ENCODE results near the gene KCND3. TPM values are rescaled to one million over a fixed set of nuclear protein-coding genes. Genes with fewer than 3 reads are reported as not detected.
A peak's percentile ranks its signal among the peaks of the same experiment; 100 is the strongest.

Gene KCND3
- total RNA-seq, 1 donor from 2014 or later, result 2.2 TPM

- H3K4me3 Mint-ChIP-seq, result no peak overlapping the region
- DNase-seq (ENCODE audit: extremely low spot score, unreplicated experiment), result no peak
- no peak for TF ChIP-seq CTCF (conservative IDR thresholded peaks at IDR 0.05)
These were observed 69.0 kb downstream of the KCND3 start for GRCh38 chr1:111920221-111921024.

GRCh38 chr1:111911776-111912515 lies 77.5 kb downstream of the KCND3 start:
- Mint-ChIP-seq H3K36me3 (no peaks in the 10 kb centered on the region), H3K9me3 (no peaks in the 10 kb centered on the region), H3K4me1 (ENCODE audit: unreplicated experiment) (no peaks in the 10 kb centered on the region), H3K4me3 (no peak overlapping the region), H3K27ac (no peak overlapping the region), H3K27me3 (peaks cover 24% of the 10 kb centered on the region)
- DNase-seq (ENCODE audit: extremely low spot score, unreplicated experiment), result no peak
- TF ChIP-seq CTCF (conservative IDR thresholded peaks at IDR 0.05), result no peak

More at GRCh38 chr1:111920221-111921024, 69.0 kb downstream of the KCND3 start:
- Mint-ChIP-seq H3K36me3 (no peaks in the 10 kb centered on the region), H3K27ac (peak overlapping the region; percentile 53), H3K9me3 (no peaks in the 10 kb centered on the region), H3K4me1 (ENCODE audit: unreplicated experiment) (no peaks in the 10 kb centered on the region), H3K27me3 (peaks cover 50% of the 10 kb centered on the region)

GRCh38 chr1:111911061-111911460 lies 78.4 kb downstream of the KCND3 start:
- peaks cover 26% of the 10 kb centered on the region for H3K27me3 Mint-ChIP-seq
- no peak for TF ChIP-seq CTCF (conservative IDR thresholded peaks at IDR 0.05)
- no peaks in the 10 kb centered on the region for H3K36me3 Mint-ChIP-seq
- H3K9me3 Mint-ChIP-seq, result no peaks in the 10 kb centered on the region
- H3K4me3 Mint-ChIP-seq, result no peak overlapping the region
- no peak overlapping the region for H3K27ac Mint-ChIP-seq
- no peaks in the 10 kb centered on the region for H3K4me1 Mint-ChIP-seq (ENCODE audit: unreplicated experiment)
- no peak for DNase-seq (ENCODE audit: extremely low spot score, unreplicated experiment)

DNA sequence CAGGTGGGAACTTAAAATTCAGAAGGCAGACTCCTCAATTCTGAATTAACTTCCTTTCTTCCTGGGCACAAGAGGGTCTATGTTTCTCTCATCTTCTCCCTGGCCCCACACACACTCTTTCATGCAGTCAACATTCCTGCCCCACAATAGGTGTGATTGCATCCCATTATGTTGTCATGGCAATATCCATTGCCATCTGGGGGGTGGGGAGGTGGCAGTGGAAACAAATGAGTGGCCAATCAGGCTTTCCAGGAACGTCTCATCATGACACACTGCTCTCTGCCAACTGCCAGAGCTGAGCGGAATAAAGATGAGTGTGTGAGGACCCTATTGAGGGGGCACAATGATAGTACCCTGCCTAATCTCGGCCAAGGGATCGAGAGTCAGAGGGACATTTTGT lies 80.4 kb downstream of the KCND3 start:
- TF ChIP-seq CTCF (conservative IDR thresholded peaks at IDR 0.05), result no peak
- Mint-ChIP-seq H3K9me3 (no peaks in the 10 kb centered on the region), H3K27me3 (peaks cover 31% of the 10 kb centered on the region), H3K27ac (no peak overlapping the region), H3K4me1 (ENCODE audit: unreplicated experiment) (no peaks in the 10 kb centered on the region), H3K4me3 (no peak overlapping the region), H3K36me3 (no peaks in the 10 kb centered on the region)
- no peak for DNase-seq (ENCODE audit: extremely low spot score, unreplicated experiment)

DNA sequence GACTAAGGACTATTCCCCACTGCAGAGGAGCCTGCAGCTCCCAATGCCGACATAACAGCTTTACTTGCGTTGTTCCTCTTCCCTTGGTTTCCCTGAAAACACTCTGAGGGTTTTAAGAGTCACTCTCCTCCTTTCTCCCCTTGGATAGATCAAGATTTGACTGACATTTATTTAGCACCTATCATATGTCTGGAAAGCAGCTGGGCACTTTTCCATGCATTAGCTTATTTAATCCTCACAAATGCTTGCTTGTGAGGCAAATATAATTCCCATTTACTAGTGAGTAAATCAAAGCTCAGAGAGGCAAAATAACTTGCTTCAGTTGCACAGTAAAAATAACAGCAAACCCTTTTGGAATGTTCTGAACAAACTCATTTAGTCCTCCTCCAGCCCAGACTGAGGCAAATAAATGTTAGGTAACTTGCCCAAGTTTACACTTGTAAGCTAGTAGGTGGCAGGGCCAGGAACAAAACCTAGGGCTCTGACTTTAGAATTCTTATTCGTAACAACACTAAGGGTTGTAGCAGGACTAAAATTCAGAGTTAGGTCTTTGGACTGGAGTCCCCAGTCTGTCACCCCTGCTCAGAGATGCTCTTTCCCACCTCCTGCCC lies 81.4 kb downstream of the KCND3 start:
- Mint-ChIP-seq H3K9me3 (no peaks in the 10 kb centered on the region), H3K27ac (no peak overlapping the region), H3K36me3 (no peaks in the 10 kb centered on the region), H3K27me3 (peaks cover 35% of the 10 kb centered on the region), H3K4me1 (ENCODE audit: unreplicated experiment) (no peaks in the 10 kb centered on the region), H3K4me3 (no peak overlapping the region)
- TF ChIP-seq CTCF (conservative IDR thresholded peaks at IDR 0.05), result no peak
- DNase-seq (ENCODE audit: extremely low spot score, unreplicated experiment), result no peak

Data from type B pancreatic cell (in vitro differentiated cells).